ENCODE data around the gene CWC27. TPM values are rescaled to one million over a fixed set of nuclear protein-coding genes. Genes with fewer than 3 reads are reported as not detected.
A peak's percentile ranks its signal among the peaks of the same experiment; 100 is the strongest.

Gene CWC27
- total and polyA plus RNA-seq, 2 of the 13 experiments (the other 11 are each of a cell fraction or from before 2014, with no cell fraction given), result 21.1 to 25.7 TPM

GRCh38 chr5:65035211-65036206 is 266.8 kb downstream of the CWC27 start (continued):
- TF ChIP-seq, protein P1, sequence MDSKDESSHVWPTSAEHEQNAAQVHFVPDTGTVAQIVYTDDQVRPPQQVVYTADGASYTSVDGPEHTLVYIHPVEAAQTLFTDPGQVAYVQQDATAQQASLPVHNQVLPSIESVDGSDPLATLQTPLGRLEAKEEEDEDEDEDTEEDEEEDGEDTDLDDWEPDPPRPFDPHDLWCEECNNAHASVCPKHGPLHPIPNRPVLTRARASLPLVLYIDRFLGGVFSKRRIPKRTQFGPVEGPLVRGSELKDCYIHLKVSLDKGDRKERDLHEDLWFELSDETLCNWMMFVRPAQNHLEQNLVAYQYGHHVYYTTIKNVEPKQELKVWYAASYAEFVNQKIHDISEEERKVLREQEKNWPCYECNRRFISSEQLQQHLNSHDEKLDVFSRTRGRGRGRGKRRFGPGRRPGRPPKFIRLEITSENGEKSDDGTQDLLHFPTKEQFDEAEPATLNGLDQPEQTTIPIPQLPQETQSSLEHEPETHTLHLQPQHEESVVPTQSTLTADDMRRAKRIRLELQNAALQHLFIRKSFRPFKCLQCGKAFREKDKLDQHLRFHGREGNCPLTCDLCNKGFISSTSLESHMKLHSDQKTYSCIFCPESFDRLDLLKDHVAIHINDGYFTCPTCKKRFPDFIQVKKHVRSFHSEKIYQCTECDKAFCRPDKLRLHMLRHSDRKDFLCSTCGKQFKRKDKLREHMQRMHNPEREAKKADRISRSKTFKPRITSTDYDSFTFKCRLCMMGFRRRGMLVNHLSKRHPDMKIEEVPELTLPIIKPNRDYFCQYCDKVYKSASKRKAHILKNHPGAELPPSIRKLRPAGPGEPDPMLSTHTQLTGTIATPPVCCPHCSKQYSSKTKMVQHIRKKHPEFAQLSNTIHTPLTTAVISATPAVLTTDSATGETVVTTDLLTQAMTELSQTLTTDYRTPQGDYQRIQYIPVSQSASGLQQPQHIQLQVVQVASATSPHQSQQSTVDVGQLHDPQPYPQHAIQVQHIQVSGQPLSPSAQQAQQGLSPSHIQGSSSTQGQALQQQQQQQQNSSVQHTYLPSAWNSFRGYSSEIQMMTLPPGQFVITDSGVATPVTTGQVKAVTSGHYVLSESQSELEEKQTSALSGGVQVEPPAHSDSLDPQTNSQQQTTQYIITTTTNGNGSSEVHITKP (CRISPR knock-in tag; IDR thresholded peaks at IDR 0.05; ENCODE audit: low read depth), result no peak
- TF ChIP-seq, protein P2, sequence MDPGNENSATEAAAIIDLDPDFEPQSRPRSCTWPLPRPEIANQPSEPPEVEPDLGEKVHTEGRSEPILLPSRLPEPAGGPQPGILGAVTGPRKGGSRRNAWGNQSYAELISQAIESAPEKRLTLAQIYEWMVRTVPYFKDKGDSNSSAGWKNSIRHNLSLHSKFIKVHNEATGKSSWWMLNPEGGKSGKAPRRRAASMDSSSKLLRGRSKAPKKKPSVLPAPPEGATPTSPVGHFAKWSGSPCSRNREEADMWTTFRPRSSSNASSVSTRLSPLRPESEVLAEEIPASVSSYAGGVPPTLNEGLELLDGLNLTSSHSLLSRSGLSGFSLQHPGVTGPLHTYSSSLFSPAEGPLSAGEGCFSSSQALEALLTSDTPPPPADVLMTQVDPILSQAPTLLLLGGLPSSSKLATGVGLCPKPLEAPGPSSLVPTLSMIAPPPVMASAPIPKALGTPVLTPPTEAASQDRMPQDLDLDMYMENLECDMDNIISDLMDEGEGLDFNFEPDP (CRISPR knock-in tag; conservative IDR thresholded peaks at IDR 0.05), result no peak
- TF ChIP-seq ZBTB44 (CRISPR knock-in tag; IDR thresholded peaks at IDR 0.05), result no peak
- peak; percentile 65; the same call in 1 of the 2 replicates for TF ChIP-seq SMAD1 (CRISPR knock-in tag; IDR thresholded peaks at IDR 0.05; ENCODE audit: borderline replicate concordance, low read depth)
- no peak for TF ChIP-seq ZNF782 (CRISPR knock-in tag; IDR thresholded peaks at IDR 0.05; ENCODE audit: borderline replicate concordance)
- TF ChIP-seq HOXD1 (CRISPR knock-in tag; IDR thresholded peaks at IDR 0.05), result no peak
- no peak for TF ChIP-seq ZNF75D (CRISPR knock-in tag; IDR thresholded peaks at IDR 0.05; ENCODE audit: borderline replicate concordance)
- TF ChIP-seq ZBTB46 (CRISPR knock-in tag; IDR thresholded peaks at IDR 0.05; ENCODE audit: borderline replicate concordance), result no peak
- TF ChIP-seq HDAC6 (IDR thresholded peaks at IDR 0.05; ENCODE audit: low read depth, low read length), result no peak
- TF ChIP-seq CHD2 (IDR thresholded peaks at IDR 0.05; ENCODE audit: low read depth, low read length), result no peak; the same call in 1 of the 2 replicates
- no peak for TF ChIP-seq ZNF556 (CRISPR knock-in tag; IDR thresholded peaks at IDR 0.05; ENCODE audit: borderline replicate concordance)
- TF ChIP-seq NFE2 (CRISPR knock-in tag; IDR thresholded peaks at IDR 0.05), result no peak
- no peak; the same call in 1 of the 2 replicates for TF ChIP-seq KDM5B (CRISPR knock-in tag; IDR thresholded peaks at IDR 0.05; ENCODE audit: borderline replicate concordance)
- TF ChIP-seq HNRNPK (IDR thresholded peaks at IDR 0.05; ENCODE audit: low read depth, low read length, poor library complexity, severe bottlenecking), result peak; percentile 48
- no peak for TF ChIP-seq HNRNPUL1 (IDR thresholded peaks at IDR 0.05; ENCODE audit: low read depth, low read length)
- TF ChIP-seq GATAD2A (CRISPR knock-in tag; IDR thresholded peaks at IDR 0.05), result no peak; the same call in 1 of the 2 replicates
- TF ChIP-seq MEIS2 (CRISPR knock-in tag; IDR thresholded peaks at IDR 0.05), result no peak
- no peak for TF ChIP-seq HNF4A (CRISPR knock-in tag; IDR thresholded peaks at IDR 0.05)
- TF ChIP-seq CREBL2 (CRISPR knock-in tag; IDR thresholded peaks at IDR 0.05; ENCODE audit: borderline replicate concordance), result 0 out of 2 replicates have a peak, but pooled peaks have one; percentile 66
